Measurements from ENCODE around the gene GTF2IRD1. TPM values are rescaled to one million over a fixed set of nuclear protein-coding genes. Genes with fewer than 3 reads are reported as not detected.

GTF2IRD1 gene
- total and polyA plus RNA-seq, 2 of the 13 experiments (the other 11 are each of a cell fraction or from before 2014, with no cell fraction given) = 16.5 to 26.7 TPM

- no peak overlapping the region for H3K4me3 ChIP-seq (replicated peaks in 1 of 3; ENCODE audit: insufficient read depth in 1 of 3, low read depth in 2 of 3, low read length in 3 of 3)
- peak overlapping the region; percentile 22 for H3K27ac ChIP-seq (ENCODE audit: extremely low read length, insufficient read depth, low read length)
- H3K9ac ChIP-seq (ENCODE audit: insufficient read depth, low read depth, low read length) = 0 out of 2 replicates have a peak overlapping the region, but pooled peaks have one; percentile 8
- H2AFZ ChIP-seq (ENCODE audit: low read length) = no peak overlapping the region
- BruUV-seq (replicated peaks) = no TSS peak
- DNase-seq (ENCODE audit: low spot score) (no peak), ATAC-seq (no peak), FAIRE-seq (no peak)
- in situ Hi-C loops (cut with HindIII; ENCODE audit: extremely low pct_ligation_motif_present, low pct_unique_long_range_greater_than_20kb) = no loop called here
- no peaks in the 10 kb centered on the region for H3K79me2 ChIP-seq (ENCODE audit: insufficient read depth, low read length)
- CTCF ChIA-PET (ENCODE audit: low intra/inter-chr PET ratio, low total read pairs) = no interaction called here
- 97% methylated on average over 46 of the region's 51 CpGs for WGBS (ENCODE audit: low lambda C conversion rate)
- H4K20me1 ChIP-seq (ENCODE audit: insufficient read depth, low read length) = no peaks in the 10 kb centered on the region
- no peaks in the 10 kb centered on the region for H3K9me3 ChIP-seq (ENCODE audit: low read length)
- no peaks in the 10 kb centered on the region for H3K27me3 ChIP-seq (ENCODE audit: control insufficient read depth in 1 of 2, insufficient read depth in 2 of 2, low read length in 2 of 2)
- peak; percentile 50; the same call in 1 of the 2 replicates for TF ChIP-seq ZNF121 (CRISPR knock-in tag; IDR thresholded peaks at IDR 0.05)
- no peak for TF ChIP-seq PRDM10 (CRISPR knock-in tag; IDR thresholded peaks at IDR 0.05; ENCODE audit: low read depth)
- POLR2A ChIA-PET = no interaction called here
- peaks cover 37% of the 10 kb centered on the region for H3K4me1 ChIP-seq (ENCODE audit: insufficient read depth, low read length)
- intact Hi-C loops (cut with micrococcal nuclease; ENCODE audit: unreplicated experiment) = no loop called here
- no peak overlapping the region for H3K4me2 ChIP-seq (ENCODE audit: low read depth, low read length)
- peaks cover 0 to under 1% of the 10 kb centered on the region in 2 experiments; a peak in 1 of 5 replicates for H3K36me3 ChIP-seq (replicated peaks in 1 of 2; ENCODE audit: control insufficient read depth in 1 of 2, insufficient read depth in 2 of 2, low read length in 2 of 2)
These were observed 152.6 kb downstream of the GTF2IRD1 start for GRCh38 chr7:74606101-74606908.
